ENCODE data around the gene MAP7.

Gene MAP7

GRCh38 chr6:136307351-136307750 is 242.9 kb downstream of the MAP7 start:
- no peak for ATAC-seq
- H3K27me3 Mint-ChIP-seq: no peaks in the 10 kb centered on the region
- no peak for DNase-seq
- H3K4me3 Mint-ChIP-seq: no peak overlapping the region
- peak overlapping the region in 1 of 2 donors; percentile 42 for H3K27ac Mint-ChIP-seq
- no peaks in the 10 kb centered on the region for H3K9me3 Mint-ChIP-seq
- H3K4me1 Mint-ChIP-seq: no peaks in the 10 kb centered on the region

- DNase-seq (no peak), ATAC-seq (no peak)
- Mint-ChIP-seq H3K27ac (no peak overlapping the region), H3K4me3 (no peak overlapping the region), H3K9me3 (no peaks in the 10 kb centered on the region), H3K27me3 (no peaks in the 10 kb centered on the region), H3K4me1 (no peaks in the 10 kb centered on the region)
These were observed 243.8 kb downstream of the MAP7 start for GRCh38 chr6:136306466-136306865.

GRCh38 chr6:136304410-136304809 is 245.8 kb downstream of the MAP7 start:
- Mint-ChIP-seq H3K9me3 (no peaks in the 10 kb centered on the region), H3K4me1 (no peaks in the 10 kb centered on the region), H3K27me3 (no peaks in the 10 kb centered on the region), H3K4me3 (no peak overlapping the region), H3K27ac (no peak overlapping the region)
- no peak for DNase-seq
- ATAC-seq: no peak

- no peak for DNase-seq
These were observed 246.7 kb downstream of the MAP7 start for GRCh38 chr6:136303516-136303915.

GRCh38 chr6:136294621-136295020 is 255.6 kb downstream of the MAP7 start:
- Mint-ChIP-seq H3K4me1 (peaks cover 24% of the 10 kb centered on the region), H3K9me3 (no peaks in the 10 kb centered on the region), H3K27me3 (no peaks in the 10 kb centered on the region), H3K27ac (no peak overlapping the region), H3K4me3 (no peak overlapping the region)
- ATAC-seq (no peak), DNase-seq (no peak)

More at GRCh38 chr6:136303516-136303915, 246.7 kb downstream of the MAP7 start:
- Mint-ChIP-seq H3K4me3 (no peak overlapping the region), H3K27ac (no peak overlapping the region), H3K9me3 (no peaks in the 10 kb centered on the region), H3K4me1 (no peaks in the 10 kb centered on the region), H3K27me3 (no peaks in the 10 kb centered on the region)
- ATAC-seq: no peak
